ENCODE results near the gene FLYWCH1. TPM values are rescaled to one million over a fixed set of nuclear protein-coding genes. Genes with fewer than 3 reads are reported as not detected.
"Not testable (repeated sequence)": the region's sequence is repeated elsewhere in the genome, so short reads cannot be mapped to it uniquely, and the experiment has no call there.

Gene FLYWCH1
- polyA plus RNA-seq, 3 donors = 27.8 to 38.9 (median 32.4) TPM

DNA sequence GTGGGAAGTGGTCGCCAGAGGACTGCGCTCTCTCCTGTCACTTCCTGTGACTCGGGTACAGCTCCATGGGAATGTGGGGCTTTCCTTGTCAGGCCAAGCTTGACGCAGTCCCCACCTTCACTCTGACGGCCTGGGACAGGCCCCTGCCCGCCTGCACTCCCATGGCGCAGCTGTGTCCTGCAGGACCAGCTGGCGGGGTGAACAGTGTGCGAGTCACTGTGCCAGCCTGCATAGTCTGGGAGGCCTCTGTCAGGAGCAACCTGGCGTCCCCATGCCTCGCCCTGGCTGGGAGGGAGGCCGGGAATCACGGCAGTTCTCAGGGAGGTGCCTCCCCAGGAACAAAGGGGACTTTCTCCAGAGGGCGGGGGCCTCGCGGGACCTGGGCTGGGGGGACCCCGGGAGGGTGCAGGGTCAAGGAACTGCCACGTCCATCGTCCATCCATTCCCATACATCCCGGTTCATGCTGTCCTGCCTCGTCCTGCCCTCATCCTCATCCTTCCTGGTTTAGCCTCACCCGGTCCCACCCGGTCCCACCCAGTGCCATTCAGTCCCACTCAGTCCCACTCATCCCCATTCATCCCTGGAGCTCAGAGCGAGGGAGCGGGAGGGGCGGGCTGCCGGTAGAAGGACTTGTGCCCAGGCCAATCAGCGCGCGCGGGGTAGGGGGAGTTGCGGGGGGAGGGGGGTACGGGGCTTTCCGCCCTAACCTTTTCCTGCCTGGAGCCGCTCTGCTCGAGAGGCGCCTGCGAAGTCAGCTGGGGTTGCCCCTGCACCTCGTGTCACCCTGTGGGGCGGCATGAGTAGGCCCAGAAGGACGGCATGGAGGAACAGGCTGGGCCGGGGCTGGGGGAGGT is 13.4 kb downstream of the FLYWCH1 start:
- no peak for DNase-seq

DNA sequence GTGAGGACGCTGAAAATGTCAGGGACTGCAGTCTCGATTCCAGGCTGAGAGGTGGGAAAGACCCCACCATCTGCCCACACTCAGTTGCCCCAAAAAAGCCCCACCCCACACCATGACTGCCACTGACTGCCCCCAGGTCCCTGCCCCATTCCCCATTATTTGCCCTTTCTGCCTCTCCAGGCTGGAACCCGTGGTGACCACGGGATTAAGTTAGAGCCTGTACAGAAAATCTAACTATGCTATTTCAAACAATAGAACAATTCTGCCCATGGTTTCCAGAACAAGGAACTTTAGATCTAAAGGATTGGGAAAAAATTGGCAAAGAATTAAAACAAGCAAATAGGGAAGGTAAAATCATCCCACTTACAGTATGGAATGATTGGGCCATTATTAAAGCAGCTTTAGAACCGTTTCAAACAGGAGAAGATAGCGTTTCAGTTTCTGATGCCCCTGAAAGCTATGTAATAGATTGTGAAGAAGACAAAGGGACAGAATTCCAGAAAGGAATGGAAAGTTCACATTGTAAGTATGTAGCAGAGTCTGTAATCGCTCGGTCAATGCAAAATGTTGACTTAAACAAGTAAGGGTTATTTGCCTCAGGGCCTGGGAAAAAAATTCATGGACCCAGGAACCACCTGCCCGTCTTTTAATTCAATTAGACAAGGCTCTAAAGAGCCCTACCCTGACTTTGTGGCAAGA is 14.4 kb downstream of the FLYWCH1 start:
- no peak for DNase-seq

DNA sequence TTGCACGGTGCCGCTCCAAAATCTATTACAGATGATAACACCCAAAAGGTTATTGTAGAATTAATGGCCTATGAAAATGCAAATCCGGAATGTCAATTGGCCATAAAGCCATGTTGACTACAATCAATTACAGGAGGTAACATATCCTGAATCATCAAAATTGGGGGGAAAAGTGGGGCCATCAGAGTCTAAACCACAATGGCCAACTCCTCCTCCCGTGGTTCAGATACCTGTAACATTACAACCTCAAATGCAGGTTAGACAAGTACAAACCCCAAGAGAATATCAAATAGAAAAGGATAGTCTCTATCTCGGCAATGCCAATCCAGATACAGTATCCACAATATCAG is 14.9 kb downstream of the FLYWCH1 start:
- no peak for DNase-seq

DNA sequence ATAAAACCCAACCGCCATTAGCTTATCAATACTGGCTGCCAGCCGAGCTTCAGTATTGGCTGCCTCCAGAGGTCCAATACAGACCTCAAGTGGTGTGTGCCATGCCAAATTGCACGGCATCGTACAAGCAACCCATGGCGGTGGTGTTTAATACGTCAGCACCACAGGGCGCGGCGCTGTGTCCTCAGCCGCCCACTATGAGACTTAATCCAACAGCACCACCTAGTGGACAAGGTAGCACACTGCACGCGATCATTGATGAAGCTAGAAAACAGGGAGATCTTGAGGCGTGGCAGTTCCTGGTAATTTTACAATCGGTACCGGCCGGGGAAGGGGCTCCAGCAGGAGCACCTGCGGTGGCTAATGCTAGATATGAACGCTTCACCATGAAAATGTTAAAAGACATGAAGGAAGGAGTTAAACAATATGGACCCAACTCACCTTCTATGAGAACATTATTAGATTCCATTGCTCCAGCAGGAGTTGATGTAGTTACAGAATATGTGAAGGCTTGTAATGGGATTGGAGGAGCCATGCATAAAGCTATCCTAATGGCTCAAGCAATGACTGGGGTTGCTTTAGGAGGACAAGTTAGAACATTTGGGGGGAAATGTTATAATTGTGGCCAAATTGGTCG is 15.4 kb downstream of the FLYWCH1 start:
- peak; percentile 85 for DNase-seq

DNA sequence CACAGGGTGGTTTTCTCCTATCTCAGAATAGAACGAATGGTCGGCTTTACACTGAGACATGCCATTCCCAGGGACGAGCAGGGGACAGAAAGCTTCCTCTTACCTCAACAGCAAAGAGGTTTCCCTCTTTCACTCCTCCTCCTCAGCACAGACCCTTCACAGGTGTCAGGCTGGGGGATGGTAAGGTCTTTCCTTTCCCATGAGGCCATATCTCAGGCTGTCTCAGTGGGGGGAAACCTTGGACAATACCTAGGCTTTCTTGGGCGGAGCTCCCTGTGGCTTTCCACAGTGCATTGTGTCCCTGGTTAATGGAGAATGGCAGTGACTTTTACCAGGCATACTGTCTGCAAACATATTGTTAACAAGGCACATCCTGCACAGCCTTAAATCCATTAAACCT is 16.4 kb downstream of the FLYWCH1 start:
- not testable (repeated sequence) for DNase-seq

- no peak for DNase-seq
Observed at GRCh38 chr16:2928796-2929195, 17.1 kb downstream of the FLYWCH1 start.

- DNase-seq = no peak
Observed at GRCh38 chr16:2929693-2930092, 18.0 kb downstream of the FLYWCH1 start.

DNA sequence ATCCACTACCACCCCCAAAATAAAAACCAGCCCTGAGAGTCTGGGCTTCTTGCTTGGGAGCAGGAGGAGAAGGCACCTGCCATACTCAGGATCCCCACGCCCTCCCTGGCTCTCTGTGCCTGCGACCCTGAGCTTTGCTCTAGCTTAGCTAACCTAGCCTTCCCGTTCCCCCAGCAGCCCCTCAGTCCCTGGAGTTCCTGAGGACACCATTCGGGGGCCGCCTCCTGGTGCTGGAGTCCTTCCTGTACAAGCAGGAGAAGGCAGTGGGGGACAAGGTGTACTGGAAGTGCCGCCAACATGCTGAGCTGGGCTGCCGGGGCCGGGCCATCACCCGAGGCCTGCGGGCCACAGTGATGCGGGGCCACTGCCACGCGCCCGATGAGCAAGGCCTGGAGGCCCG is 18.5 kb downstream of the FLYWCH1 start:
- DNase-seq = no peak

- not testable (repeated sequence) for DNase-seq
Observed at GRCh38 chr16:2931231-2931914, 19.6 kb downstream of the FLYWCH1 start.

DNA sequence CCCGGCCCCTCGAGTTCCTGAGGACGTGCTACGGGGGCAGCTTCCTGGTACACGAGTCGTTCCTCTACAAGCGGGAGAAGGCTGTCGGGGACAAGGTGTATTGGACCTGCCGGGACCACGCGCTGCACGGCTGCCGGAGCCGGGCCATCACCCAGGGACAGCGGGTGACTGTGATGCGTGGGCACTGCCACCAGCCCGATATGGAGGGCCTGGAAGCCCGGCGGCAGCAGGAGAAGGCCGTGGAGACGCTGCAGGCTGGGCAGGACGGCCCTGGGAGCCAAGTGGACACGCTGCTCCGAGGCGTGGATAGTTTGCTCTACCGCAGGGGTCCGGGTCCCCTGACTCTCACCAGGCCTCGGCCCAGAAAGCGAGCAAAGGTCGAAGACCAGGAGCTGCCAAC is 21.4 kb downstream of the FLYWCH1 start:
- DNase-seq = no peak

DNA sequence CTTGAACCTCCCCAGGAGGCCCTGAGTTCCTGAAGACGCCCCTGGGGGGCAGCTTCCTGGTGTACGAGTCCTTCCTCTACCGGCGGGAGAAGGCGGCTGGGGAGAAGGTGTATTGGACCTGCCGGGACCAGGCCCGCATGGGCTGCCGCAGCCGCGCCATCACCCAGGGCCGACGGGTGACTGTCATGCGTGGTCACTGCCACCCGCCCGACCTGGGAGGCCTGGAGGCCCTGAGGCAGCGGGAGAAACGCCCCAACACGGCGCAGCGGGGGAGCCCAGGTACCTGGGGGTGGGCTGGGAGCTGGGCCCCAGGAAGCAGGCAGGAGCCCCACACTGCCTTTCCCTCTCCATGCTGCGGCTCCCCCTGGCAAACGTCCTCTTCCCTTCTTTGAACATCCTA is 22.0 kb downstream of the FLYWCH1 start:
- no peak for DNase-seq

- DNase-seq = no peak
Observed at GRCh38 chr16:2934450-2934849, 22.7 kb downstream of the FLYWCH1 start.

DNA sequence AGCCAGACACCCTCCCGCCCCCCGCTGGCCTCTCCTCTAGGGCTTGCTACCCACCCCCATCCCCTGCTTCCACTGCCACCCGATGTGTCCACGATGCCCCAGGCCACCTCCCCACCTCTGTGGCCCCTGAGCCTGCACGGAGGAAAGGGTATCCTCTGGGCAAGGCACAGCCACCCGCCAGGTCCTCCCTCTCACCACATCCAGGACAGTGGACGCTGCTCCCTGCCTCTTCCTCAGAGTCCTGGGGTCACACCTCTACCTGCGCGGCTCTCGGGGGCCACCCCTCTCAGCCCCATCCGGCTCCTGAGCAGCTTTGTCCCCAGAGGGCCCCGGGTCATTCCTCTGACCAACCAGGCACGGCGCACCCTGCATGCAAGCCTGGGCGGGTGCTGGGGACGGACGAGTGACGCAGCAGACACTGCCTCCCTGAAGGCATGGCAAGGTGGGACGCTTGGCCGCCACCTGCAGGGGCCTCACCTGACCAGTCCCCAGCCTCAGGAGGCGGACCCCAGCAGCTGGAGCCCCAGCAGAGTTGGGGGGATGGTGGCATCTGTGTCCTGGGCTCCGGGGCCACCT is 24.8 kb downstream of the FLYWCH1 start:
- no peak for DNase-seq

DNA sequence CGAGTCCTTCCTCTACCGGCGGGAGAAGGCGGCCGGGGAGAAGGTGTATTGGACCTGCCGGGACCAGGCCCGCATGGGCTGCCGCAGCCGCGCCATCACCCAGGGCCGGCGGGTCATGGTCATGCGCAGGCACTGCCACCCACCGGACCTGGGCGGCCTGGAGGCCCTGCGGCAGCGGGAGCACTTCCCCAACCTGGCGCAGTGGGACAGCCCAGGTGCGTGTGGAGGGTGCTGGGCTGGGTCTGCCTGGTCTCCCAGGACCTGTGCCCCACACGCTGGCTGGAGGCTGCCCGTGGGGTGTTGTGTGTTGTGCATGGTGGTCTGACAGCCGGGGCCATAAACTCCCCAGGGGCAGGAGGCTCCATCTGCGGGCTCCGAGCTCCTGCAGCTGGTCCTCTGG is 25.4 kb downstream of the FLYWCH1 start:
- DNase-seq = no peak

GRCh38 chr16:2938206-2938605 is 26.5 kb downstream of the FLYWCH1 start:
- no peak for DNase-seq

GRCh38 chr16:2939968-2940367 is 28.2 kb downstream of the FLYWCH1 start:
- DNase-seq = no peak

DNA sequence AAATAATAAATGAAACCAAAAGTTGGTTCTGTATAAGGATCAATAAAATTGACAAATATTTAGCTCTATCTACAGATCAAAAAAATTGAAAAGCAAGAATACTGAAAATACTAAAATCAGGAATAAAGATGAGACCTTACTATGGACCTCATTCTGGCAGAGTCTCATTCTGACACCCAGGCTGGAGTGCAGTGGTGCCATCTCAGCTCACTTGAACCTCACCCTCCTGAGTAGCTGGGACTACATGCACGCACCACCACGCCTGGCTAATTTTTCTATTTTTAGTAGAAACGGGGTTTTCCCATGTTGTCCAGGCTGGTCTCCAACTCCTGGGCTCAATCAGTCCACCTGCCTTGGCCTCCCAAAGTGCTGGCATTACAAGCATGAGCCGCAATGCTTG is 30.3 kb downstream of the FLYWCH1 start:
- no peak for DNase-seq

DNA sequence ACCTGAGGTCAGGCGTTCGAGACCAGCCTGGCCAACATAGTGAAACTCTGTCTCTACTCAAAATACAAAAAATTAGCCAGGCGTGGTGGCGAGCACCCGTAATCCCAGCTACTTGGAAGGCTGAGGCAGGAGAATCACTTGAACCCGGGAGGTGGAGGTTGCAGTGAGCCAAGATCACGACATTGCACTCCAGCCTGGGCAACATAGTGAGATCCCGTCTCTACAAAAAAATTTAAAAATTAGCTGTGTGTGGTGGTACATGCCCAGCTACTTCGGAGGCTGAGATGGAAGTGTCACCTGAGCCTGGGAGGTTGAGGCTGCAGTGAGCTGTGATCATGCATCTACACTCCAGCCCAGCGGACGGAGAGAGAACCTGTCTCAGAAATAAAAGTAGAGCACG is 32.0 kb downstream of the FLYWCH1 start:
- not testable (repeated sequence) for DNase-seq

GRCh38 chr16:2946649-2947048 is 34.9 kb downstream of the FLYWCH1 start:
- no peak for DNase-seq

- no peak for DNase-seq
Observed at GRCh38 chr16:2948807-2949704, 37.3 kb downstream of the FLYWCH1 start.
